HCT116 (cell line): ENCODE data around the gene EMC10. TPM values are rescaled to one million over a fixed set of nuclear protein-coding genes. Genes with fewer than 3 reads are reported as not detected.

ENCODE experiments used
- ATAC-seq: fragments of 200-7000 bp; cut with Tn5 transposase; 2 replicates; pipeline ENCODE4 v1.9.1; 2020; ENCODE audit warnings: mild to moderate bottlenecking, moderate library complexity
- BruUV-seq: library from RNA; stranded (reverse); fragments of 400-500 nt; replicated peaks from 2 replicates; lab custom pipeline; 2021; lab: Mats Ljungman, UMichigan
- CTCF ChIA-PET: fragments of 300-600 bp; sonication (Branson Sonifier 250); formaldehyde crosslinking; loops from one replicate; lab custom pipeline; 2021; ENCODE audit warnings: antibody characterized with exemption; lab: Charles Lee
- POLR2A ChIA-PET: fragments of 300-600, 350-600 bp; sonication (Branson Sonifier 250); formaldehyde crosslinking; loops from one replicate; lab custom pipeline; 2021; ENCODE audit warnings: antibody characterized with exemption; lab: Charles Lee
- RAD21 ChIA-PET, 2 experiments: fragments of 300-600 bp; sonication (Branson Sonifier 250); formaldehyde crosslinking; loops; one replicate each; lab custom pipeline; 2023; ENCODE audit warnings: low total read pairs in 2 of 2; ENCODE audit not compliant: uncharacterized antibody in 2 of 2, unreplicated experiment in 2 of 2, low non-redundant PET in 1 of 2; lab: Charles Lee
- DNase-seq: peaks from one replicate; pipeline ENCODE4 v3.0.0-alpha.2; 2010; ENCODE audit warnings: low read depth, low spot score
- H2AFZ ChIP-seq: fragments of 200-600 bp; shearing (Covaris generic), sonication (generic); 2 replicates; pipeline ENCODE4 v1.6.1; 2017; ENCODE audit warnings: low read depth, mixed run types, mixed read lengths, antibody characterized with exemption, low read length; ENCODE audit not compliant: poor library complexity, severe bottlenecking
- H3K27ac ChIP-seq: 2 replicates; pipeline ENCODE4 v1.5.1; 2012; ENCODE audit warnings: low read depth, low read length
- H3K27me3 ChIP-seq: fragments of 200-600 bp; sonication (generic); 2 replicates; pipeline ENCODE4 v1.6.1; 2016; ENCODE audit warnings: mixed run types, low read length, mixed read lengths; ENCODE audit not compliant: insufficient read depth
- H3K36me3 ChIP-seq, 2 experiments: fragments of 200-500 bp in 1 of 2; fragments of 200-600 bp in 1 of 2; sonication (Bioruptor generic) in 1 of 2; sonication (generic) in 1 of 2; 2 replicates each; pipeline versions ENCODE4 v1.5.1 to v1.6.1; 2014 to 2016; ENCODE audit warnings: low read length in 2 of 2, inconsistent platforms in 1 of 2, mixed read lengths in 1 of 2, mixed run types in 1 of 2; ENCODE audit not compliant: insufficient read depth in 2 of 2, control insufficient read depth in 1 of 2
- H3K4me1 ChIP-seq, 2 experiments: fragments of 200-600 bp in 1 of 2; sonication (generic) in 1 of 2; 2 replicates each; pipeline versions ENCODE4 v1.5.1 to v1.6.1; 2012 to 2017; ENCODE audit warnings: low read length in 2 of 2, inconsistent platforms in 1 of 2, mild to moderate bottlenecking in 1 of 2, mixed read lengths in 1 of 2, mixed run types in 1 of 2, moderate library complexity in 1 of 2; ENCODE audit not compliant: insufficient read depth in 2 of 2, control insufficient read depth in 1 of 2
- H3K4me2 ChIP-seq: fragments of 200-600 bp; sonication (generic); 2 replicates; pipeline ENCODE4 v1.6.1; 2017; ENCODE audit warnings: mixed run types, low read length, mixed read lengths
- H3K4me3 ChIP-seq, 2 experiments: fragments of 200-600 bp in 1 of 2; sonication (generic) in 1 of 2; replicated peaks in 1 of 2; 2 replicates each; pipeline ENCODE4 v1.5.1; 2011 to 2016; ENCODE audit warnings: low read length in 2 of 2, control low read depth in 1 of 2, low read depth in 1 of 2, mild to moderate bottlenecking in 1 of 2, mixed read lengths in 1 of 2, mixed run types in 1 of 2
- H3K79me2 ChIP-seq: fragments of 200-600 bp; sonication (generic); 2 replicates; pipeline ENCODE4 v1.6.1; 2017; ENCODE audit warnings: mild to moderate bottlenecking, mixed run types, low read length, moderate library complexity, mixed read lengths; ENCODE audit not compliant: insufficient read depth
- H3K9ac ChIP-seq: fragments of 200-600 bp; sonication (generic); 2 replicates; pipeline ENCODE4 v1.6.1; 2016; ENCODE audit warnings: low read length, mixed read lengths
- H3K9me2 ChIP-seq: fragments of 200-600 bp; sonication (generic), shearing (Covaris generic); 2 replicates; pipeline ENCODE4 v1.6.1; 2017; ENCODE audit warnings: mixed run types, mild to moderate bottlenecking, moderate library complexity; ENCODE audit not compliant: insufficient read depth
- H3K9me3 ChIP-seq, 2 experiments: fragments of 200-500 bp in 1 of 2; fragments of 200-600 bp in 1 of 2; sonication (Bioruptor generic) in 1 of 2; sonication (generic) in 1 of 2; 2 replicates each; pipeline ENCODE4 v1.6.1; 2014 to 2017; ENCODE audit warnings: low read length in 2 of 2, mixed read lengths in 2 of 2, inconsistent platforms in 1 of 2, low read depth in 1 of 2, mild to moderate bottlenecking in 1 of 2, mixed run types in 1 of 2, moderate library complexity in 1 of 2; ENCODE audit not compliant: control insufficient read depth in 1 of 2, insufficient read depth in 1 of 2
- H4K20me1 ChIP-seq: fragments of 200-600 bp; sonication (generic), shearing (Covaris generic); 2 replicates; pipeline ENCODE4 v1.6.1; 2017; ENCODE audit warnings: mixed run types, mild to moderate bottlenecking, moderate library complexity; ENCODE audit not compliant: insufficient read depth
- ATF3 ChIP-seq: IDR thresholded peaks from 2 replicates; pipeline ENCODE4 v1.6.1; 2012
- CBX3 ChIP-seq: IDR thresholded peaks from 2 replicates; pipeline ENCODE4 v1.6.1; 2012; ENCODE audit warnings: low read depth
- CTCF ChIP-seq, 3 experiments: fragments of 200-600 bp in 1 of 3; sonication (generic) in 1 of 3; IDR thresholded peaks in 2 of 3; conservative IDR thresholded peaks in 1 of 3; 2 replicates each; pipeline ENCODE4 v1.5.1; 2012 to 2017; ENCODE audit warnings: low read depth in 2 of 3, low read length in 2 of 3, antibody characterized with exemption in 1 of 3, borderline replicate concordance in 1 of 3, control low read depth in 1 of 3, mild to moderate bottlenecking in 1 of 3, mixed read lengths in 1 of 3, mixed run types in 1 of 3, moderate library complexity in 1 of 3; ENCODE audit not compliant: insufficient read depth in 1 of 3
- EGR1 ChIP-seq: IDR thresholded peaks from 2 replicates; pipeline ENCODE4 v1.6.1; 2012; ENCODE audit warnings: low read depth
- EZH2 ChIP-seq: fragments of 200-600 bp; sonication (generic); IDR thresholded peaks from 2 replicates; pipeline ENCODE4 v1.6.1; 2017; ENCODE audit warnings: antibody characterized with exemption, mixed run types
- POLR2A ChIP-seq: IDR thresholded peaks from 2 replicates; pipeline ENCODE4 v1.7.0; 2011; ENCODE audit warnings: borderline replicate concordance; ENCODE audit not compliant: insufficient read depth, insufficient read length; ENCODE audit errors: extremely low read depth
- POLR2AphosphoS5 ChIP-seq: IDR thresholded peaks from 2 replicates; pipeline ENCODE4 v1.6.1; 2011; ENCODE audit warnings: mild to moderate bottlenecking, low read depth, low read length, moderate library complexity
- REST ChIP-seq: IDR thresholded peaks from 2 replicates; pipeline ENCODE4 v1.6.1; 2012; ENCODE audit warnings: low read depth
- SIN3A ChIP-seq: IDR thresholded peaks from 2 replicates; pipeline ENCODE4 v1.6.1; 2012; ENCODE audit warnings: low read depth
- SP1 ChIP-seq: IDR thresholded peaks from 2 replicates; pipeline ENCODE4 v1.6.1; 2012; ENCODE audit warnings: low read depth
- TCF7L2 ChIP-seq: IDR thresholded peaks from 2 replicates; pipeline ENCODE4 v1.7.0; 2011; ENCODE audit warnings: borderline replicate concordance, inconsistent platforms; ENCODE audit not compliant: insufficient read depth, insufficient read length; ENCODE audit errors: extremely low read depth
- ZFX ChIP-seq: fragments of 450-650 bp; IDR thresholded peaks from 2 replicates; pipeline ENCODE4 v1.6.1; 2017
- intact Hi-C: fragments of 100-400 bp; cut with micrococcal nuclease; formaldehyde crosslinking; loops from 2 replicates; pipeline ENCODE4 v1.10.0; 2022
- total RNA-seq: library from RNA; stranded (reverse); gene quantifications from one replicate; pipeline ENCODE4 v1.2.1, GENCODE V29; 2021; ENCODE audit not compliant: unreplicated experiment

EMC10 gene
- total RNA-seq, 1 experiment from 2014 or later: 92.4 TPM

GRCh38 chr19:50450369-50451222, 25.7 kb upstream of the EMC10 start:
- ChIA-PET CTCF (no interaction called here), RAD21 (no interaction called here), POLR2A (no interaction called here)
- DNase-seq: no peak
- no TSS peak for BruUV-seq
- Histone ChIP-seq H3K4me3 (no peak overlapping the region), H3K27me3 (no peaks in the 10 kb centered on the region), H2AFZ (no peak overlapping the region), H4K20me1 (no peaks in the 10 kb centered on the region), H3K9me2 (no peaks in the 10 kb centered on the region), H3K9ac (no peak overlapping the region), H3K4me1 (no peaks in the 10 kb centered on the region), H3K27ac (no peak overlapping the region), H3K79me2 (no peaks in the 10 kb centered on the region), H3K9me3 (no peaks in the 10 kb centered on the region; a peak in 1 of 4 replicates), H3K36me3 (no peaks in the 10 kb centered on the region), H3K4me2 (no peak overlapping the region)
- no peak for TF ChIP-seq EZH2
- no peak for ATAC-seq
- intact Hi-C loops: no loop called here

GRCh38 chr19:50451223-50451534, 25.1 kb upstream of the EMC10 start:
- H3K9me2 ChIP-seq: no peaks in the 10 kb centered on the region
- POLR2A ChIA-PET: no interaction called here
- TF ChIP-seq CTCF (IDR thresholded peaks at IDR 0.05 in 2 of 3, conservative IDR thresholded peaks at IDR 0.05 in 1 of 3; ENCODE audit: borderline replicate concordance in 1 of 3, insufficient read depth in 1 of 3, low read depth in 2 of 3, low read length in 2 of 3) (no peak), REST (no peak), SP1 (no peak), POLR2AphosphoS5 (no peak), POLR2A (no peak), ATF3 (no peak), ZFX (no peak), SIN3A (no peak), TCF7L2 (no peak), CBX3 (no peak), EGR1 (no peak)
- TF ChIP-seq, all 23 proteins: peak for 0
- CTCF ChIA-PET: no interaction called here
- intact Hi-C loops: no loop called here
- Histone ChIP-seq H3K9me3 (no peaks in the 10 kb centered on the region; a peak in 1 of 4 replicates), H3K4me1 (no peaks in the 10 kb centered on the region), H4K20me1 (no peaks in the 10 kb centered on the region), H3K27me3 (no peaks in the 10 kb centered on the region), H3K36me3 (no peaks in the 10 kb centered on the region), H2AFZ (no peak overlapping the region), H3K79me2 (no peaks in the 10 kb centered on the region), H3K9ac (no peak overlapping the region), H3K4me3 (no peak overlapping the region), H3K27ac (no peak overlapping the region), H3K4me2 (no peak overlapping the region)
- DNase-seq (no peak), ATAC-seq (no peak)
- BruUV-seq: no TSS peak
- RAD21 ChIA-PET: no interaction called here
